Activated naive CD4-positive, alpha-beta T cell treated with anti-CD3 and anti-CD28 coated beads, Interleukin-2, amount 50 U/mL, for 72 hours (primary cell): Measurements from ENCODE around the gene CES2. TPM values are rescaled to one million over a fixed set of nuclear protein-coding genes. Genes with fewer than 3 reads are reported as not detected.
A peak's percentile ranks its signal among the peaks of the same experiment; 100 is the strongest.
"Not testable (repeated sequence)": the region's sequence is repeated elsewhere in the genome, so short reads cannot be mapped to it uniquely, and the experiment has no call there.

Experiments used
- ATAC-seq, 2 donors: fragments of 150-1000 bp; cut with Tn5 transposase; 2 replicates each; pipeline ENCODE4 v1.10.0; 2021; ENCODE audit warnings: mild to moderate bottlenecking in 2 of 2, moderate library complexity in 2 of 2
- DNase-seq, 2 donors: peaks; one replicate each; pipeline ENCODE4 v3.0.0; 2021 to 2022; ENCODE audit warnings: low spot score in 2 of 2
- H3K27ac Mint-ChIP-seq, 2 donors: one replicate each; pipeline ENCODE4 v1.8.0; 2022; ENCODE audit warnings: mild to moderate bottlenecking in 2 of 2, mixed read lengths in 2 of 2
- H3K36me3 Mint-ChIP-seq, 2 donors: one replicate each; pipeline ENCODE4 v1.8.0; 2022; ENCODE audit warnings: mixed read lengths in 2 of 2
- H3K9me3 Mint-ChIP-seq, 2 donors: one replicate each; pipeline ENCODE4 v1.8.0; 2022; ENCODE audit warnings: mixed read lengths in 2 of 2
- total RNA-seq, 2 donors: library from RNA; stranded (reverse); gene quantifications; one replicate each; pipeline ENCODE4 v1.2.3, GENCODE V29; 2022

The CES2 gene
- 10 to 100 TPM; 26.2 to 29.8 TPM for total RNA-seq

GRCh38 chr16:66935314-66936011 is at the start of gene CES2:
TSS of gene CES2 (plus strand) at chr16:66935516. CDS start at chr16:66935636, 120 bp downstream.
- peaks cover 28 to 31% of the 10 kb centered on the region in 2 donors for H3K36me3 Mint-ChIP-seq
- DNase-seq: no peak
- no peak for ATAC-seq
- H3K27ac Mint-ChIP-seq: peak within 1 kb of the TSS; percentile 92 to 99
- no peaks in the 10 kb centered on the region for H3K9me3 Mint-ChIP-seq

GRCh38 chr16:66886321-66886720 is 49.0 kb upstream of the CES2 start:
- no peak for ATAC-seq
- H3K36me3 Mint-ChIP-seq: peaks cover 15 to 27% of the 10 kb centered on the region in 2 donors

GRCh38 chr16:66886914-66887313 is 48.4 kb upstream of the CES2 start:
- DNase-seq (no peak), ATAC-seq (no peak)
- Mint-ChIP-seq H3K9me3 (no peaks in the 10 kb centered on the region), H3K27ac (no peak overlapping the region), H3K36me3 (peaks cover 15 to 27% of the 10 kb centered on the region in 2 donors)

More at GRCh38 chr16:66886321-66886720, 49.0 kb upstream of the CES2 start:
- no peak overlapping the region for H3K27ac Mint-ChIP-seq
- no peaks in the 10 kb centered on the region for H3K9me3 Mint-ChIP-seq
- no peak for DNase-seq

GRCh38 chr16:66888647-66889615 is 46.4 kb upstream of the CES2 start:
- Mint-ChIP-seq H3K36me3 (peaks cover 15 to 27% of the 10 kb centered on the region in 2 donors), H3K9me3 (no peaks in the 10 kb centered on the region), H3K27ac (peak overlapping the region; percentile 47 to 61)
- DNase-seq (no peak), ATAC-seq (peak in 1 of 2 donors; percentile 48)

GRCh38 chr16:66889622-66890021 is 45.7 kb upstream of the CES2 start:
- peaks cover 9 to 21% of the 10 kb centered on the region in 2 donors for H3K36me3 Mint-ChIP-seq

GRCh38 chr16:66890799-66891198 is 44.5 kb upstream of the CES2 start:
- Mint-ChIP-seq H3K9me3 (no peaks in the 10 kb centered on the region), H3K36me3 (peaks cover 0 to 11% of the 10 kb centered on the region in 2 donors), H3K27ac (peak overlapping the region in 1 of 2 donors; percentile 41)
- no peak for ATAC-seq
- DNase-seq: no peak

More at GRCh38 chr16:66889622-66890021, 45.7 kb upstream of the CES2 start:
- H3K9me3 Mint-ChIP-seq: no peaks in the 10 kb centered on the region
- no peak for ATAC-seq
- no peak overlapping the region for H3K27ac Mint-ChIP-seq
- no peak for DNase-seq

- Mint-ChIP-seq H3K36me3 (peaks cover 0 to 9% of the 10 kb centered on the region in 2 donors), H3K27ac (peak overlapping the region; percentile 22 to 41)
Observed at GRCh38 chr16:66891360-66891759, 44.0 kb upstream of the CES2 start.

GRCh38 chr16:66891797-66892196 is 43.5 kb upstream of the CES2 start:
- H3K27ac Mint-ChIP-seq: no peak overlapping the region
- peaks cover 0 to 9% of the 10 kb centered on the region in 2 donors for H3K36me3 Mint-ChIP-seq
- DNase-seq (no peak), ATAC-seq (no peak)
- H3K9me3 Mint-ChIP-seq: no peaks in the 10 kb centered on the region

More at GRCh38 chr16:66891360-66891759, 44.0 kb upstream of the CES2 start:
- no peaks in the 10 kb centered on the region for H3K9me3 Mint-ChIP-seq
- no peak for ATAC-seq
- no peak for DNase-seq

GRCh38 chr16:66894055-66894454 is 41.3 kb upstream of the CES2 start:
- H3K9me3 Mint-ChIP-seq: no peaks in the 10 kb centered on the region
- H3K27ac Mint-ChIP-seq: no peak overlapping the region
- DNase-seq (no peak), ATAC-seq (no peak)
- H3K36me3 Mint-ChIP-seq: no peaks in the 10 kb centered on the region

- Mint-ChIP-seq H3K27ac (no peak overlapping the region), H3K9me3 (no peaks in the 10 kb centered on the region), H3K36me3 (no peaks in the 10 kb centered on the region)
- DNase-seq (peak in 1 of 2 donors; percentile 61), ATAC-seq (peak; percentile 88)
Observed at GRCh38 chr16:66894948-66895688, 40.2 kb upstream of the CES2 start.

- no peak for ATAC-seq
- no peaks in the 10 kb centered on the region for H3K9me3 Mint-ChIP-seq
- peak overlapping the region in 1 of 2 donors; percentile 44 for H3K27ac Mint-ChIP-seq
- no peaks in the 10 kb centered on the region for H3K36me3 Mint-ChIP-seq
- no peak for DNase-seq
Observed at GRCh38 chr16:66895689-66895979, 39.7 kb upstream of the CES2 start.

GRCh38 chr16:66895999-66896398 is 39.3 kb upstream of the CES2 start:
- peak overlapping the region in 1 of 2 donors; percentile 44 for H3K27ac Mint-ChIP-seq

GRCh38 chr16:66896682-66897081 is 38.6 kb upstream of the CES2 start:
- not testable (repeated sequence) for H3K27ac Mint-ChIP-seq, ATAC-seq, DNase-seq, H3K9me3 Mint-ChIP-seq, H3K36me3 Mint-ChIP-seq

More at GRCh38 chr16:66895999-66896398, 39.3 kb upstream of the CES2 start:
- Mint-ChIP-seq H3K36me3 (no peaks in the 10 kb centered on the region), H3K9me3 (no peaks in the 10 kb centered on the region)
- no peak for ATAC-seq
- DNase-seq: no peak

- ATAC-seq (no peak), DNase-seq (no peak)
- no peaks in the 10 kb centered on the region for H3K9me3 Mint-ChIP-seq
- no peak overlapping the region for H3K27ac Mint-ChIP-seq
- H3K36me3 Mint-ChIP-seq: no peaks in the 10 kb centered on the region
Observed at GRCh38 chr16:66898207-66898606, 37.1 kb upstream of the CES2 start.

GRCh38 chr16:66898933-66899309 is 36.4 kb upstream of the CES2 start:
- Mint-ChIP-seq H3K27ac (peak overlapping the region in 1 of 2 donors; percentile 49), H3K9me3 (no peaks in the 10 kb centered on the region), H3K36me3 (no peaks in the 10 kb centered on the region)
- DNase-seq: no peak
- no peak for ATAC-seq

- Mint-ChIP-seq H3K27ac (peak overlapping the region; percentile 49 to 78), H3K9me3 (no peaks in the 10 kb centered on the region), H3K36me3 (no peaks in the 10 kb centered on the region)
- DNase-seq (no peak), ATAC-seq (no peak)
Observed at GRCh38 chr16:66899310-66899944, 35.9 kb upstream of the CES2 start.
